22Rv1 (cell line): ENCODE results near the gene COQ9.
"Not testable (repeated sequence)": the region's sequence is repeated elsewhere in the genome, so short reads cannot be mapped to it uniquely, and the experiment has no call there.

ENCODE experiments used
- CTCF ChIP-seq: fragments of 450-650 bp; IDR thresholded peaks from 2 replicates; pipeline ENCODE4 v1.5.1; 2017; ENCODE audit warnings: mild to moderate bottlenecking
- ZFX ChIP-seq: fragments of 450-650 bp; IDR thresholded peaks from 2 replicates; pipeline ENCODE4 v1.6.1; 2017; ENCODE audit warnings: antibody characterized with exemption, borderline replicate concordance

GRCh38 chr16:57440551-57440950 is 6.7 kb upstream of the COQ9 start:
- not testable (repeated sequence) for TF ChIP-seq CTCF, ZFX
